ENCODE measurements around the gene SERPING1.

GRCh38 chr11:57616595-57616994, 19.1 kb downstream of the SERPING1 start:
- TF ChIP-seq ZFP1 (CRISPR knock-in tag; IDR thresholded peaks at IDR 0.05) (no peak), CSRNP1 (CRISPR knock-in tag; IDR thresholded peaks at IDR 0.05) (no peak), HNRNPL (IDR thresholded peaks at IDR 0.05; ENCODE audit: low read depth, low read length) (no peak), CTCF (CRISPR knock-in tag; IDR thresholded peaks at IDR 0.05) (no peak), RXRA (CRISPR knock-in tag; IDR thresholded peaks at IDR 0.05) (no peak), HNF1B (CRISPR knock-in tag; IDR thresholded peaks at IDR 0.05) (no peak), ETV6 (CRISPR knock-in tag; conservative IDR thresholded peaks at IDR 0.05) (no peak)
